DMS114 treated with DMSO at 0.1 percent for 48 hours (cell line): ENCODE measurements around the gene SMAD9.

Source experiments
- DNase-seq: peaks from one replicate; lab custom pipeline; 2025; ENCODE audit not compliant: unreplicated experiment; lab: John Stamatoyannopoulos, UW

Gene SMAD9

DNA sequence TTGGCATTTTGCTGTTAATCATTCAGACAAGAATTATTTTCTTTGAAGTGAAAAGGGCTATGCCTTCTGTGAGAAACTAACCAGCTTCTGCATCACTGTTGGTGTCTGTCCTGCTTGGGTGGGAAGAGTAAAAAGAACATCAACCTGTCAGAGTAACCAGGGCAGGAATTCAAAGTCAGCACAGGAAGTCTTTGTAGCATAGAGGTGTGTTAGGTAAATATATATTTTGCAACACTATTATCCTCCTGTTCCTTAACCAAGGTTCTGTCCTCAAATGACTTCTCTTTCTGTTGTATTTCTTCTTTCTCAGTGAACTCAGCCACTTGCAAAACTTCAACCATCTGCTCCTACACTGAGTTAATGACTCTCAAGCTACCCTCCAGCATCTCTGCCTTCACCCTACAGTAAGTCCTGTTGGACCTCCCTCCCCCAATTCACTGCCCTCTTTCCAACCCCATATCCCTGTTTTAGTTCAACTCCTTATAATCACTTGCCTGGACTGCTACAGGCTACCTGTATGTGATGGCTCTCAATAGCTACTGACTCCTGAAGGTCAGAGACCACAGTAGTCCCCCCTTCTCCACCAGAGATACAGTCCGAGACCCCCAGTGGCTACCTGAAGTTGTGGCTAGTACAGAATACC, 49.9 kb downstream of the SMAD9 start:
- DNase-seq: no peak

DNA sequence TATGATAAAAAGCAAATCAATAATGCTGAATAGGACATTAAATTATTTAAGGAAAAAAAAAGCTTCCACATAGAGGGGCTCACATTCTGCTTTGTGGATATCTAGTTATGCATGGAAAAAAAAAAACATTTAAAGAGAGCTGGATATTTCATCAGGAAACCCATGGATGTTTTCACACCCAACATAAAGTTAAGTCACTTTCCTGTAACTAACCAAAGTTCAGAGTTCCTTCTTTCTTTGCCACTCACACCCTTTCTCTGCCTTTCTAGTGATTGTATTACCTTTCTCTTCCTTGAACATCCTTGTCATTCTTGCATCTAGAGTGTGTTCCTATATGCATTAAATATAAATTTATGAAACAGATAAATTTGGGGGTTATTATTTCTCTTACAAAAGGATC, 53.8 kb downstream of the SMAD9 start:
- DNase-seq: no peak

DNA sequence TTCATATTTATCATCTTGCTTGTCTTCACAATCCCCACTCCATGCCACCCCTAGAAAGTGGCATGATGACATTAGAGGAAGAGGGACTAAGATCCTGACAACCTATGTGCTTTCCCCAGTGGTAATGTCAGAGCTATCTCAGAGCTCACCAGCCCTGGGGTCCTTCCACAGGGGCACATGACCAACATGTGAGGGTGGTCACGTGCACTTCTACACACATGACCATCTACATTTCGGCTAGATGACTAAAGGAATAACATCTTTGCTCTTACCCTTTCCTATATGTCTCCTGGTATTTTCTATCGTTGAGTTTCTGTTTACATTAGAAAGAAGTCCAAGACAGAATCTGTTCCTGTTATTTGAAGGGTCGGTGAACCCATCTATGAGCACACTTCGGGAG, 54.8 kb downstream of the SMAD9 start:
- no peak for DNase-seq

DNA sequence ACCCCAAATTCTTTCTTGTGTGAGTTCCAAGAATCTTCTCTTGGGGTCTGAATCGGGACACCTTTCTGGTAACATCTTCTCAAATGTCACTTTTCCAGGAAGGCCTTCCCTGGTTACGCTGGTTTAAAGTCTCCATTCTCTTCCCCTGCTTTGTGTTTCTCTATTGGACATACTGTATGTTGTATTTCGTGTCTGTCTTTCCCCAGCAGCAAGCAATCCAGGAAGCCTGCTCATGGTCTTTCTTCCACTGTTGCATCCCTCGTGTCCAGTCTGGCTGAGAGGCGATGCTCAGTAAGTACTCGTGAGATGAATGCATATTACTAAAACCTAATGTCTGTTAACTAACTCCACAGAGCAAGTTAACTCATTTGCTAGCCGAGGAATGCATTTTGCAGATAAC, 57.3 kb downstream of the SMAD9 start:
- no peak for DNase-seq

DNA sequence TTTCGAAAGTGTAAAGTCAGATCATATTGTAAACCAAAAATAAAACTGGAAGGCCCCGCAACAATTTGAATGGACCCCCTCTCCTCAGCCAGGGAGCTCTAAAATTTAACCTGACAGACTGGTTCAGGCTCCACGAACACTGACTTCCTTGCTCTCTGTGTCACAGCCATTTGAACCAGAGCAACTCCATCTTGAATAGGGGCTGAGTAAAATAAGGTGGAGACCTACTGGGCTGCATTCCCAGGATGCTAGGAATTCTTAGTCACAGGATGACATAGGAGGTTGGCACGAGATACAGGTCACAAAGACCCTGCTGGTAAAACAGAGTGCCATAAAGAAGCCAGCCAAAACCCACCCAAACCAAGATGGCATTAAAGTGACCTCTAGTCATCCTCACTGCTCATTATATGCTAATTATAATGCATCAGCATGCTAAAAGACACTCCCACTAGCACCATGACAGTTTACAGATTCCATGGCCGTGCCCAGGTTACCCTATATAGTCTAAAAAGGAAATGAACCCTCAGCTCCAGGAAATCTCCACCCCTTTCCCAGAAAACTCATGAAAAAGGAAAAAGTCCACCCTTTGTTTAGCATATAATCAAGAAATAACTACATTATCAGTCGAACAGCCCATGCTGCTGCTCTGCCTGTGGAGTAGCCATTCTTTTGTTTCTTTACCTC, 57.9 kb downstream of the SMAD9 start:
- no peak for DNase-seq

DNA sequence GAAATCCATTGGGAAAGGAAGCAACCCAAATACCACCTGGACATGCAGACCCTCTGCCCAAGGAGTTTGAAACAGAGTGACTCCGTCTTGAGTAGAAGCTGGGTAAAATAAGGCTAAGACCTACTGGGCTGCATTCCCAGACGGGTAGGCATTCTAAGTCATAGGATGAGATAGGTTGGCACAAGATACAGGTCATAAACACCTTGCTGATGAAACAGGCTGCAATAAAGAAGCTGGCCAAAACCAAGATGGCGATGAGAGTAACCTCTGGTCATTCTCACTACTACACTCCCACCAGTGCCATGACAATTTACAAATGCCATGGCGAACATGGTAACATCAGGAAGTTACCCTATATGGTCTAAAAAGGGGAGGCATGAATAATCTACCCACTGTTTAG, 60.8 kb downstream of the SMAD9 start:
- no peak for DNase-seq

DNA sequence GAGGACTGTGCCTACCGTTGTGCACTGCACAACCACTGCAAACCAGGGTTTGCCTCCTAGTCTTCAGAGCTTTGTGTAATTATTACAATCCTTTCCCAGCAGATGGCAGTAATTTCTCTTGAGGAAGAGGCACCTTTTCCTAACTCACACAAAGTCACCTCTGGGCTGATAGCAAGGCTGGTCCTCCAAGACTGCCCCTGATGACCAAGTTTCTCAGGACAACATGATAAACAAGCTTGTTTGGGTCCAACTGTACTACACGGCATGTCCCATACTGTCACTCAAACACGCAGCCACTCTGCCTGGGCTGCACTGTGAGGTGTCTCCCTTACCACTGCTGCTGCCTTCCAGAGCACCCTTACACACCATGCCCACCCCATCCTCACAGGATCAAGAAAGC, 61.7 kb downstream of the SMAD9 start:
- DNase-seq: peak; percentile 36

DNA sequence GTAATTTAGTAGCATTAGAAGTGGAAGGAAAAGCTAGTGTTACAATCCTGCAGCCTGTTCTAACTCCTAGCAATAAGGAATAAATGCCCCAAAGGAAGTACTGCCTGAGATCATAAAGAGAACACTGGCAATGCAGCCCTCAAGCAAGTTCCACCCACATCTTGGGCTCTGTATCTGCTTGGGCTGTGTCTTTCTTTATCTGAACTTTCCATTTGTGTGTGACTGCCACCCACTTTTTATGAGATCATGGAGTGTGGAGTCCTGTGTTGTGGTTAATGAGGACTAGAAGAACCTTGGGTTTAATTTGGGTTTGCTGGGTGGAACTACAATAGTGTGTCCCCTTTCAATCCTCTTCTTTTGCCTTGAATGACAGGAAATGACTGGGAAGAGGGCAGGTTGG, 62.8 kb downstream of the SMAD9 start:
- DNase-seq: no peak

DNA sequence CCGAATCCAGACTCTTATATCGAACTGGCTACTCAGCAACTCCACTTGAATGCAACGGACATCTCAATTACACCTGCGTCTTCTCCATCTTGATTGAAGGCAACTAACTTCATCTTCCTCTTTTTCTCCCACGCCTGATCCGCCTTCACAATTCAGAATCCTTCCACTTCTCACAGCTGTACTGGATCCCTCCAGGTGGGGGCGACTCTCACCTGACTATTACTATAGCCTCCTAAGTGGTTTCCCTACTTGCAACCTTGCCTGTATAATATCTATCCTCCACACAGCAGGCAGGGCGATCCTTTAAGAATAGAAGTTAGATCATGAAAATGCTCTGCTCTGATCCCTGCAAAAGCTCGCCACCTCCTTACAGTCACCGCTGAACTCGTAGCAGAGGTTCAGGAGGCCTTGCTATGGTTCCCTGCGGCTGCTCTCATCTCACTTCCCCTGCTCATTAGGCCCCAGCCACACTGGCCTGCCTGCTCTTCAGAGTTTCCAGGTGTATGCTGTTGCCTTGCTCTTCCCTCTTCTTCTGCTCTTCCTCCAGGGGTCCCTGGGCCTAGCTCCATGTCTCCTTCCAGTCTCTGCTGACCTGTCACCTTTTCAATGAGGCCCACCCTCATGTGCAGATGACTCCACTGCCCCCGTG, 69.1 kb downstream of the SMAD9 start:
- DNase-seq: no peak

DNA sequence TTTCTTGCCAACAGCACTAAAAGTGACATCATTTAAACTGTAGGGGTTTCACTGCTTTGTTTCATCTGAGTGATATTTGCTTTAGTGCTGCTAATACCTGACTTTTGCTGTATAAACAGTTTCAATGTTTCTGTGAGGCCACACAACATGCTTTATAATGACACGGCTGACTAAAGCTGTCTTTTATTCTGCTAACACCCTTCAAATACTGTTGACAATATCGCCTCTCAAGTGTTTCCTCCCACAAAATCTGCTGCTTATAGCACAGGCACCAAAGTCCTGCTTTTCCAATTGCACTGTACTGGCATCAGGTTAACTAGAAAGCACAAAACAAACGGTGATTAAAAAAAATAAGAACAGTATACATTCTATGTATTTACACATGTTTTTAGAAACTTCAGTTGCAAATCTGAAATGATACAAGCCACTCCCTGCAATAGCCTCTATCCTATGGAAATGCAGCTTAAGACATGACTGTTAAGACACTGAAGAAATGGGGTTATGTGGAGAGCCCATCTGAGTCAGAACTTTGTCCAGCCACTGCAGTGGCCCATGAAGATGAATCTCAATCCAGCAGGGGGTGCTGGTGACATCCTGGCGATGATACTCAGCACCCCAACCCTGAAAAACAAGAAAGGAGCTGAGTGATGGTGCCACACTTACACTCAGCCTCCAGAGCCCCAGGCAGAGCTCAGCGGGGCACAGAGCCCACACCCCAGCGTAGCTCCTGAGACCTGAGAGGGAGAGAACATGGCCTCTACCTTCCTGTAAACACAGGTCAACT, 71.6 kb downstream of the SMAD9 start:
- DNase-seq: no peak

DNA sequence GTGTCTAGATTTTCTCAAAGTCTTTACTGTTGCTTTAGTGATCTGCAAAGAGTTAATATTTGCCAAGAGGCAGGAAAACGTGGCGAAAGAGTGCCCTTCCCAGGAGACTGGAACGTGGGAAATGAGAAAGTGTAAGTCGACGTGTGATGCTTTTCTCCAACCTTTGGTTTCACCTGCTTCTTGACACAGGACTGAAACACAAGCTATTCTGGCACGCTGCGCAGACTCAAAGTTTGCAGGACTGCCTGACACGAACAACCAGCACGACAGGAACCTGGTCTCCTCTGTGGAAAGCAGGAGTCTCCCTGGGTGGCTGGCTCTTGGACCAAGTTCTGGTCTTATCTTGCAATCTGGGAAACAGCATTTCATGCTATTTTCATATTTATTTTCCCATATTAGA, 72.4 kb downstream of the SMAD9 start:
- DNase-seq: no peak

DNA sequence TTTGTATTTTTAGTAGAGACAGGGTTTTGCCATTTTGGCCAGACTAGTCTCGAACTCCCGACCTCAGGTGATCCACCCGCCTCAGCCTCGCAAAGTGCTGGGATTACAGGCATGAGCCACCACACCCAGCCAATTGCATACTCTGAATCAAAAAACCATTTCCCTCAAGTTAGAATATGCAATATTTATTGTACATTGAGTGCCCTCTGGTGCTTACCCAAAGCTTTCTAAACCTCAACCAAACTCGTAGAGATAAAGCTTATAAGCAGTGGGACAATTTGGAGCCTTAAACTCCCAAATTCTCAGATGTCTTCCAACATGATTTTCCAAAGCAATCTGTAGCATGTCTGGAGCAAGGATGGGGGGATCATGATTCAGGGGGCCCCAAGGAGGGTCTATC, 78.6 kb downstream of the SMAD9 start:
- no peak for DNase-seq

DNA sequence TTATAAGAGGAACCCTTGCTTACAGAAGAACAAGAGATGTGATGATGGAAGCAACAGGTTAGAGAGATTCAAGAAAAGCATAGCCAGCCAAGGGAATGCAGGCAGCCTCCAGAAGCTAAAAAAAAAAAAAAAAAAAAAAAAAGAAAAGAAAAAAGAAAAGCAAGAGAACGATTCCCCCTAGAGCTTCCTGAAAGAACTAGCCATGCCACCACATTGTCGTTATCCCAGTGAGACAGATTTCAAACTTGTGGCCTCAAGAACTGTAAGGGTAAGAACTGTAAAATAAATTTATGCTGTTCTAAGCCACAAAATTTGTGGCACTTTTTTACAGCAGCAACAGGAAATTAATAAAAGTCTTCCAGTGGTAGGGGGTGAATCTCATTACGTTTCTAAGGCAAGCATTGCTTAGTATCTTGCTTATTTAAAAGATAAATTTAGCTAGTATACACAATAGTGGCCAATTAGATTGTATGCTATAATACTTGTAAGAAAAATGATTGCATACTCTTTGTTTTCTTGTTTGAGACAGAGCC, 79.3 kb downstream of the SMAD9 start:
- DNase-seq: no peak

DNA sequence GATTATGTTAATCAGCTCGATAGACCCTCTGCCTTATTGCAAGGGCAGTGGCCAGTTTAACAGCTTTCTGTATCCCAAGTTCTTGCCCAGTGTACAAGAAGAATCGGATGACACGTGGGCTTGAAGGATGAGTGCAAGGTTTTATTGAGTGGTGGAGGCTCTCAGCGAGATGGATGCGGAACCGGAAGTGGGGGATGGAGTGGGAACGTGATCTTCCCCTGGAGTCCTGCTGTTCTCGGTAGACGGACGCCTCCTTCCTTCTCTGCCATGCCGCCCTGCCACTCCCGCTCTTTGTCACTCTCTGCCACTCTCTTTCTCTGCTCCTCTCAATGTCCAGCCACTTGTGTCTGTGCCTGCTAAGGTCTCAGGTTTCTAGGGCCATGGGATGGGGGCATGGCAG, 80.1 kb downstream of the SMAD9 start:
- DNase-seq: no peak

DNA sequence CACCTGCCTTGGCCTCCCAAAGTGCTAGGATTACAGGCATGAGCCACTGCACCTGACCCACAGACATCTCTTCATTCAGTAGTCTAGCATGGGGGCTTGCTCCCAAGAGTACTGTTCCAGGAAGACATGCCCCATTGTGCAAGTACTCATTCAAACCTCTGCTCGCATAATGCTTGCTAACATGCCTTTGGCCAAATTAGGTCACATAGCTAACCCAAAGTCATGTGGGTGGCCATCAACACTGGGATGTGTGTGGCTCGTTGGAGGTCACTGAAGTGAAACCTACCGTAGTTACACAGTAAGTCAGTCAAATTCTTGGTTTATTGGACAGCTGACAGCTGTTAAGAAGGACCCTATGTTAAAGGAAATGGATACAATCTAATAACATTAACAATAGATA, 80.8 kb downstream of the SMAD9 start:
- no peak for DNase-seq

DNA sequence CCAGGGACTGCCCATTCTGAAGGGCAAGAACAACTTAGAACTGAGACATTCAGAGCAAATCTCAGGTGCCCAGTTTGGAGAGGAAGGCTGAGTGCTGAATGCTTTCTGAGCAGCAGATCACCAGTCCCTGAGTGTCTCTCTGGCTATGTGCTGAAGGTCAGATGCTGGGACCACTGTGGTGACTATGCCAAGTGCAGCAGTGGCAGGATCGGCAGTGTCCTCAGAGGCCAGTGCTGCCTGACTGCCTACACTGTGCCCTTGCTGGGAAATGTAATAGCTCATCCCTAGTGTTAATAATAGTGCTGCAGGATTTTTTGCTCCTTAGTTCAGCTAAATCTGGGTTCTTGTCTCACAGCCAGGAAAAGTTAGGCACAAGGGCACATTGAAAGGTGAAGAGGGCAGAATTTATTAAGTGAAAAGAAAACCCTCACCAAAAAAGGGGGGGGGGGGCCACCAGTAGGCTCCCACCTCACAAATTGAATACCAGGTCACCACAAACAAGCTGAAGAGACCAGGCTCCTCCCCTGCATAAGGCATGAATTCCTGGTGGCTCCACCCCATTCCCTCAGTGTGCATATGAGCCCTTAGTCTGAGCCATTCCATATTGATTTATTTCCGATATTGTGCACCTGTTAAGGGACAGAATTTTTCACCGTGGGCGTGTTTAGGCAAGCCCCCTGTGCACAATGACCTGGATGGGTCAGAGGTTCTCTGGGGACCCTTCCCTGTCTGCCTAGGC, 82.5 kb downstream of the SMAD9 start:
- DNase-seq: no peak

DNA sequence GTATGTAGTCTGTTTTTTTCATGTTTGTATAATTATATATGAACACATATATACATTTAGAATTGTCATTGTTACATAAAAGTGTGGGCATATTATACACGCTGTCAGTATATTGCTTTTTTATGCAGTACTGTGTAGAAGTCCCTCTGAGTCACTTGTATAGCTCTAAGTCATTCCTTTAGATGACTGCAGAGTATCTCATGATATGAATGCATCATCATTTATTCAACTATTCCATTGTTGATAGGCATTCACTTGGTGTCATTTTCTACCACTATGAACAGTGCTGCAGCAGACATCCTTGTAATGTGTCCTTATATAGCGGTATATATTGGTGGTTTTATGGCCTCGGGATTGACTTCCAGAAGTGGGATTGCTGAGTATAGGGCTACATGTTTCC, 85.7 kb downstream of the SMAD9 start:
- DNase-seq: no peak

DNA sequence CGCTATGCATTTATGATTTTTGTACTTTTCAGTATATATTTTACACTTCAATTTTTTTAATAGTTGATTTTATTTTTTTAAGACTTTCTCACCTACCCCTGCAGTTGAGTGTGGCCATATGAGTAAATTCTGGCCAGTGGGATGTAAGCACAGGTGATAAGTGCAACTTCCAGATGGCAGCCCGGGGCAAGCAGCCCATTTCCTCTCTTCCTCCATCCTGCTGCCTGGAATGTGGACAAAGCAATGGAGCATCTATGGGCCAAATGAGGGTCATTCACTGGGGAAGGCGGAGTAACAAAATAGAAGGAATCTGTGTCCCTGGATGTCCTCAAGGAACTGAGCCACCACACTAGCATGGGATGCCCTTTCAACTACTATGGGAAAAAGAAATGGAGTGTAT, 88.7 kb downstream of the SMAD9 start:
- no peak for DNase-seq

DNA sequence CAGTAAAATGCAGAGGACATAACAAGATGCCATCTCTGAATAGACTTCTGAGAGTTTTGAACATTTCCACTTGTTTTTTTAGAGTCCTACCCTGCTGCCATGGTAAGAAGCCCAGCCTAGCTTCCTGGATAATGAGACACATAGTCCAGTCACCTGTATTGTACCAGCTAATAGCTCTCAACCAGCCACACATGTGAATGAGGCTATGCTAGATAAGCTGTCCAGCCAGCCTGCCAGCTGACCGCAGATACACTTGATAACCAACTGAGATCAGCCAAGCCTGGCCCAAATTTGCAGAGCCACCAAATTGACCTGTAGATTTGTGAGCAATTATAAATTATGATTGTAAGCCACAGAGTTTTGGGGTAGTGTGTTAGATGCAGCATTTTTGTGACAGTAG, 90.3 kb downstream of the SMAD9 start:
- DNase-seq: no peak

DNA sequence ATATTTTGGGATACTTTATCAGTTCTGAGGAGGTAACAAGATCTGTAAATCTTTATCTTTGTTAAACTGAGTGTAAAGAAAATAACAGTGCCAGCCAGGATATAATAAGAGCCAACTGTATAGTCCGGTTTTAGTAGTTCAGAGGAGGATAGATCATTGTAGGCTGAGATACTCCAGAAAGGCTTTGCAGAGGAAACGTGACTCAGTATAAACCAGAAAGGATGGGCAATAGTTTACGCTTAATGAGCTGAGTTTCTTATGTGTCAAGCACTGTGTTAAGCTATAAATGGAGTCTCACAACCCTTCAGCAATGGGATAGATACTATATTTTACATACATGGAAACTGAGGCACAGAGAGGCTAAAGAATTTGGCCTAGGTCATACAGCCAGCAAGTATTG, 97.3 kb downstream of the SMAD9 start:
- no peak for DNase-seq

DNA sequence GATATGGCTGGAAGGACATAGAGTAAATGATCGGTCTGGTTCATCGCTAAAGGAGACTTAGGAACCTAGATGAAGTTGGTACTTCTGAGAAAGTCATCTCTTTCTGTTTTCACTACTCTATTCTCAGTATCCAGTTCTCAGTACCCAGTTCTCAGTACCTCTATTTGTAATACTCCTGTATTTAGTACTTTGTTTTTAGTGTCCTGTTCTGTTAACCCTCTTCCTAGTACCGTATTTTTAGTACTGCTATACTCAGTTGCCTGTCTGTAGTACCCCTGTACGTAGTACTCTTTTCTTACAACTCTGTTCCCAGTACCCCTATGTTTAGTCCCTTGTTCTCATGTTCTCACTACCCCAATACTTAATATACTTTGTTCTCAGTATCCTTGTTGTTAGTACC, 99.8 kb downstream of the SMAD9 start:
- DNase-seq: no peak
